IMR-90 (cell line): Measurements from ENCODE around the gene PDGFA. TPM values are rescaled to one million over a fixed set of nuclear protein-coding genes. Genes with fewer than 3 reads are reported as not detected.

Experiments used
- ATAC-seq: fragments of 200-7000 bp; cut with Tn5 transposase; 2 replicates; pipeline ENCODE4 v1.9.1; 2020; ENCODE audit warnings: low read depth, mild to moderate bottlenecking, moderate library complexity
- BruUV-seq: library from RNA; stranded (reverse); fragments of 400-500 nt; replicated peaks from 2 replicates; lab custom pipeline; 2021; lab: Mats Ljungman, UMichigan
- CTCF ChIA-PET: fragments of 300-600 bp; formaldehyde crosslinking; extraction: SDS; loops from one replicate; lab custom pipeline; 2021; ENCODE audit warnings: antibody characterized with exemption; lab: Yijun Ruan, JAX
- POLR2A ChIA-PET: fragments of 300-600 bp; sonication (Branson Sonifier 250); formaldehyde crosslinking; loops from one replicate; lab custom pipeline; 2022; ENCODE audit warnings: antibody characterized with exemption; ENCODE audit not compliant: unreplicated experiment; lab: Charles Lee
- DNase-seq: peaks from one replicate; pipeline ENCODE4 v3.0.0; 2013
- H2AFZ ChIP-seq: replicated peaks from 2 replicates; pipeline ENCODE3; 2013; ENCODE audit warnings: low read length, mild to moderate bottlenecking; ENCODE audit not compliant: poor library complexity
- H2AK5ac ChIP-seq: 2 replicates; pipeline ENCODE4 v1.6.1; 2013; ENCODE audit warnings: low read depth, low read length, inconsistent platforms
- H2AK9ac ChIP-seq: replicated peaks from 2 replicates; pipeline ENCODE3; 2013; ENCODE audit warnings: mild to moderate bottlenecking, low read depth, low read length, moderate library complexity; ENCODE audit not compliant: poor library complexity
- H2BK120ac ChIP-seq: 2 replicates; pipeline ENCODE4 v1.6.1; 2013; ENCODE audit warnings: low read depth, low read length, inconsistent platforms
- H2BK15ac ChIP-seq: 3 replicates; pipeline ENCODE4 v1.6.1; 2013; ENCODE audit warnings: low read depth, low read length, inconsistent platforms
- H2BK20ac ChIP-seq: 2 replicates; pipeline ENCODE4 v1.6.1; 2013; ENCODE audit warnings: low read depth, mild to moderate bottlenecking, inconsistent platforms, low read length, moderate library complexity
- H2BK5ac ChIP-seq: 2 replicates; pipeline ENCODE4 v1.6.1; 2013; ENCODE audit warnings: mild to moderate bottlenecking, low read depth, low read length, inconsistent platforms; ENCODE audit not compliant: poor library complexity, severe bottlenecking
- H3K14ac ChIP-seq: replicated peaks from 2 replicates; pipeline ENCODE4 v1.6.1; 2013; ENCODE audit warnings: low read depth, low read length, inconsistent platforms
- H3K18ac ChIP-seq: 2 replicates; pipeline ENCODE4 v1.6.1; 2013; ENCODE audit warnings: low read depth, low read length, control low read depth
- H3K23ac ChIP-seq: 2 replicates; pipeline ENCODE4 v1.6.1; 2013; ENCODE audit warnings: low read depth, low read length, inconsistent platforms
- H3K27ac ChIP-seq: 2 replicates; pipeline ENCODE4 v1.5.1; 2013; ENCODE audit warnings: mild to moderate bottlenecking, control low read depth, low read length; ENCODE audit not compliant: insufficient read depth
- H3K27me3 ChIP-seq: 2 replicates; pipeline ENCODE4 v1.6.1; 2013; ENCODE audit warnings: low read length; ENCODE audit not compliant: control insufficient read depth, insufficient read depth
- H3K36me3 ChIP-seq: 2 replicates; pipeline ENCODE4 v1.6.1; 2013; ENCODE audit warnings: low read length, mixed read lengths; ENCODE audit not compliant: control insufficient read depth, insufficient read depth
- H3K4ac ChIP-seq: 2 replicates; pipeline ENCODE4 v1.6.1; 2013; ENCODE audit warnings: low read depth, low read length, inconsistent platforms
- H3K4me1 ChIP-seq: 2 replicates; pipeline ENCODE4 v1.6.1; 2013; ENCODE audit warnings: low read length, mixed read lengths; ENCODE audit not compliant: control insufficient read depth, insufficient read depth
- H3K4me2 ChIP-seq: 2 replicates; pipeline ENCODE4 v1.6.1; 2013; ENCODE audit warnings: low read depth, mild to moderate bottlenecking, control low read depth, low read length, moderate library complexity
- H3K4me3 ChIP-seq: 2 replicates; pipeline ENCODE4 v1.5.1; 2013; ENCODE audit warnings: low read depth, mild to moderate bottlenecking, control low read depth, low read length, moderate library complexity; ENCODE audit not compliant: insufficient read depth
- H3K56ac ChIP-seq: 2 replicates; pipeline ENCODE4 v1.6.1; 2013; ENCODE audit warnings: low read length, inconsistent platforms; ENCODE audit not compliant: insufficient read depth; ENCODE audit errors: extremely low read depth
- H3K79me1 ChIP-seq, 2 experiments: 2 replicates each; pipeline ENCODE4 v1.6.1; 2013; ENCODE audit warnings: low read length in 2 of 2, inconsistent platforms in 1 of 2, low read depth in 1 of 2
- H3K9ac ChIP-seq: 2 replicates; pipeline ENCODE4 v1.6.1; 2013; ENCODE audit warnings: low read depth, low read length, control low read depth
- H3K9me1 ChIP-seq: 2 replicates; pipeline ENCODE4 v1.6.1; 2013; ENCODE audit warnings: low read length, inconsistent platforms; ENCODE audit not compliant: insufficient read depth
- H3K9me3 ChIP-seq: 2 replicates; pipeline ENCODE4 v1.6.1; 2013; ENCODE audit warnings: low read length; ENCODE audit not compliant: control insufficient read depth, insufficient read depth
- H4K20me1 ChIP-seq: 2 replicates; pipeline ENCODE4 v1.6.1; 2013; ENCODE audit warnings: low read length, inconsistent platforms; ENCODE audit not compliant: insufficient read depth
- H4K5ac ChIP-seq: 2 replicates; pipeline ENCODE4 v1.6.1; 2013; ENCODE audit warnings: mild to moderate bottlenecking, low read depth, low read length, control low read depth
- H4K8ac ChIP-seq, 2 experiments: 2 replicates each; pipeline ENCODE4 v1.6.1; 2013; ENCODE audit warnings: low read depth in 2 of 2, low read length in 2 of 2, control low read depth in 1 of 2, inconsistent platforms in 1 of 2
- H4K91ac ChIP-seq: 2 replicates; pipeline ENCODE4 v1.6.1; 2013; ENCODE audit warnings: low read depth, low read length, inconsistent platforms; ENCODE audit not compliant: insufficient read depth
- BHLHE40 ChIP-seq: fragments of 150-350 bp; IDR thresholded peaks from 2 replicates; pipeline ENCODE4 v1.6.1; 2016; ENCODE audit warnings: mild to moderate bottlenecking, low read depth, low read length
- CEBPB ChIP-seq: IDR thresholded peaks from 2 replicates; pipeline ENCODE4 v1.6.1; 2012; ENCODE audit warnings: low read depth, low read length, improper control_type of control experiment
- FOS ChIP-seq: fragments of 150-350 bp; IDR thresholded peaks from 2 replicates; pipeline ENCODE4 v1.6.1; 2016; ENCODE audit warnings: low read depth, low read length
- MAZ ChIP-seq: IDR thresholded peaks from 2 replicates; pipeline ENCODE4 v1.6.1; 2012; ENCODE audit warnings: low read depth, mild to moderate bottlenecking, low read length, improper control_type of control experiment, moderate library complexity, borderline replicate concordance
- MXI1 ChIP-seq: IDR thresholded peaks from 2 replicates; pipeline ENCODE4 v1.6.1; 2012; ENCODE audit warnings: low read depth, mild to moderate bottlenecking, low read length, moderate library complexity, borderline replicate concordance
- NFE2L2 ChIP-seq: fragments of 150-350 bp; IDR thresholded peaks from 2 replicates; pipeline ENCODE4 v1.6.1; 2016; ENCODE audit warnings: low read depth, mild to moderate bottlenecking, low read length
- POLR2A ChIP-seq: IDR thresholded peaks from 2 replicates; pipeline ENCODE4 v1.6.1; 2012; ENCODE audit warnings: mild to moderate bottlenecking, low read depth, low read length
- RAD21 ChIP-seq: IDR thresholded peaks from 2 replicates; pipeline ENCODE4 v1.6.1; 2012; ENCODE audit warnings: low read length, improper control_type of control experiment
- RFX5 ChIP-seq: IDR thresholded peaks from 2 replicates; pipeline ENCODE4 v1.8.0; 2012; ENCODE audit warnings: low read depth, mild to moderate bottlenecking, low read length, moderate library complexity
- SMC3 ChIP-seq: fragments of 150-350 bp; IDR thresholded peaks from 2 replicates; pipeline ENCODE4 v1.6.1; 2016; ENCODE audit warnings: low read depth, mild to moderate bottlenecking, antibody characterized with exemption, low read length, moderate library complexity
- WGBS, 2 experiments: methylation state at CpG; one replicate each; pipeline versions ENCODE4 v1.1.5 to v1.1.7; 2013; ENCODE audit warnings: missing lambda C conversion rate in 2 of 2; ENCODE audit not compliant: insufficient read length in 1 of 2; ENCODE audit errors: extremely low coverage in 2 of 2; 5-methylcytosine and 5-hydroxymethylcytosine counted together
- dilution Hi-C: fragments of 300-500 bp; cut with HindIII; formaldehyde crosslinking; loops from one replicate; pipeline ENCODE4 v1.14.3; 2018; ENCODE audit warnings: low sequenced_read_pairs; ENCODE audit not compliant: unreplicated experiment
- in situ Hi-C: fragments of 300-500 bp; cut with MboI; formaldehyde crosslinking; loops from 3 replicates; pipeline ENCODE4 v1.14.3; 2019; ENCODE audit warnings: low sequenced_read_pairs, inconsistent platforms, mixed read lengths
- intact Hi-C: fragments of 100-400 bp; cut with micrococcal nuclease; formaldehyde crosslinking; loops from 2 replicates; pipeline ENCODE4 v1.10.0; 2022
- polyA plus RNA-seq, 3 experiments: library from polyadenylated mRNA; depleted of rRNA; stranded (reverse); fragments of >200 nt; gene quantifications; 2 replicates each; pipeline ENCODE4 v1.2.3, GENCODE V29; 2012; ENCODE audit warnings: low replicate concordance in 1 of 3
- total RNA-seq: library from RNA; depleted of rRNA; stranded (reverse); fragments of >200 nt; gene quantifications from 2 replicates; pipeline ENCODE4 v1.2.3, GENCODE V29; 2012
- TF ChIP-seq, protein P1 (sequence below): conservative IDR thresholded peaks from 2 replicates; pipeline ENCODE4 v1.5.1; 2012; ENCODE audit warnings: mild to moderate bottlenecking, low read depth, low read length, improper control_type of control experiment

Gene PDGFA
- total and polyA plus RNA-seq, 2 of the 4 experiments (the other 2 are of a cell fraction) = 3.3 to 3.8 TPM

GRCh38 chr7:457814-458510 is 61.7 kb downstream of the PDGFA start:
- no peak overlapping the region for H2BK5ac ChIP-seq
- intact Hi-C loops = no loop called here

More at GRCh38 chr7:457814-458510, 61.7 kb downstream of the PDGFA start:
- POLR2A ChIA-PET = no interaction called here
- no peak overlapping the region for H3K56ac ChIP-seq
- H4K91ac ChIP-seq = no peak overlapping the region
- dilution Hi-C loops = no loop called here
- no peak for DNase-seq
- TF ChIP-seq MAZ = no peak
- TF ChIP-seq MXI1 = no peak
- TF ChIP-seq RAD21 = no peak
- TF ChIP-seq, protein P1, sequence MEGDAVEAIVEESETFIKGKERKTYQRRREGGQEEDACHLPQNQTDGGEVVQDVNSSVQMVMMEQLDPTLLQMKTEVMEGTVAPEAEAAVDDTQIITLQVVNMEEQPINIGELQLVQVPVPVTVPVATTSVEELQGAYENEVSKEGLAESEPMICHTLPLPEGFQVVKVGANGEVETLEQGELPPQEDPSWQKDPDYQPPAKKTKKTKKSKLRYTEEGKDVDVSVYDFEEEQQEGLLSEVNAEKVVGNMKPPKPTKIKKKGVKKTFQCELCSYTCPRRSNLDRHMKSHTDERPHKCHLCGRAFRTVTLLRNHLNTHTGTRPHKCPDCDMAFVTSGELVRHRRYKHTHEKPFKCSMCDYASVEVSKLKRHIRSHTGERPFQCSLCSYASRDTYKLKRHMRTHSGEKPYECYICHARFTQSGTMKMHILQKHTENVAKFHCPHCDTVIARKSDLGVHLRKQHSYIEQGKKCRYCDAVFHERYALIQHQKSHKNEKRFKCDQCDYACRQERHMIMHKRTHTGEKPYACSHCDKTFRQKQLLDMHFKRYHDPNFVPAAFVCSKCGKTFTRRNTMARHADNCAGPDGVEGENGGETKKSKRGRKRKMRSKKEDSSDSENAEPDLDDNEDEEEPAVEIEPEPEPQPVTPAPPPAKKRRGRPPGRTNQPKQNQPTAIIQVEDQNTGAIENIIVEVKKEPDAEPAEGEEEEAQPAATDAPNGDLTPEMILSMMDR = no peak
- no peak for TF ChIP-seq NFE2L2
- no peak for TF ChIP-seq RFX5
- no peak for TF ChIP-seq BHLHE40
- TF ChIP-seq CEBPB = no peak
- TF ChIP-seq FOS = no peak
- no peak for TF ChIP-seq POLR2A
- no peak for TF ChIP-seq SMC3
- H3K9me3 ChIP-seq = no peaks in the 10 kb centered on the region; the same call in 1 of the 2 replicates
- no peak overlapping the region for H2BK15ac ChIP-seq
- CTCF ChIA-PET = no interaction called here
- H3K36me3 ChIP-seq = no peaks in the 10 kb centered on the region
- H2AK9ac ChIP-seq = no peak overlapping the region
- no peak overlapping the region for H3K18ac ChIP-seq
- no peak overlapping the region for H4K8ac ChIP-seq
- H4K5ac ChIP-seq = no peak overlapping the region
- WGBS, 2 experiments = 49% methylated on average over 14 of the region's 30 CpGs; no CpG with 5 or more reads in 1 of the 2 experiments
- H2BK120ac ChIP-seq = no peak overlapping the region
- no peak overlapping the region for H2AK5ac ChIP-seq
- H3K79me1 ChIP-seq = no peaks in the 10 kb centered on the region
- peaks cover 6% of the 10 kb centered on the region; the same call in 1 of the 2 replicates for H4K20me1 ChIP-seq
- no peak overlapping the region for H3K27ac ChIP-seq
- peak overlapping the region; percentile 39 for H2AFZ ChIP-seq
- peaks cover 1% of the 10 kb centered on the region; the same call in 1 of the 2 replicates for H3K27me3 ChIP-seq
- no peak overlapping the region for H2BK20ac ChIP-seq
- no peak overlapping the region for H3K4me3 ChIP-seq
- in situ Hi-C loops = no loop called here
- no peak for ATAC-seq
- H3K23ac ChIP-seq = no peak overlapping the region
- no peak overlapping the region for H3K4ac ChIP-seq
- no peak overlapping the region for H3K14ac ChIP-seq
- no peak overlapping the region for H3K4me2 ChIP-seq
- peaks cover 17% of the 10 kb centered on the region for H3K4me1 ChIP-seq
- H3K9me1 ChIP-seq = no peaks in the 10 kb centered on the region
- H3K9ac ChIP-seq = no peak overlapping the region
- BruUV-seq = no TSS peak
